ES-I3 (cell line): ENCODE results near the gene CCNO.

Experiments used
- H3K36me3 ChIP-seq: 2 replicates; pipeline ENCODE4 v1.6.1; 2013; ENCODE audit warnings: mild to moderate bottlenecking, low read length, control low read depth, moderate library complexity; ENCODE audit not compliant: insufficient read depth
- H3K4me1 ChIP-seq: 2 replicates; pipeline ENCODE4 v1.6.1; 2013; ENCODE audit warnings: mild to moderate bottlenecking, control low read depth, low read length; ENCODE audit not compliant: insufficient read depth
- H3K9ac ChIP-seq: 2 replicates; pipeline ENCODE4 v1.6.1; 2013; ENCODE audit warnings: low read depth, mild to moderate bottlenecking, low read length, moderate library complexity
- H3K9me3 ChIP-seq: 2 replicates; pipeline ENCODE4 v1.6.1; 2013; ENCODE audit warnings: mild to moderate bottlenecking, low read length, moderate library complexity; ENCODE audit not compliant: control insufficient read depth, insufficient read depth

CCNO gene

GRCh38 chr5:55205001-55205400, 28.4 kb downstream of the CCNO start:
- Histone ChIP-seq H3K36me3 (no peaks in the 10 kb centered on the region), H3K9me3 (no peaks in the 10 kb centered on the region), H3K4me1 (no peaks in the 10 kb centered on the region), H3K9ac (no peak overlapping the region)

DNA sequence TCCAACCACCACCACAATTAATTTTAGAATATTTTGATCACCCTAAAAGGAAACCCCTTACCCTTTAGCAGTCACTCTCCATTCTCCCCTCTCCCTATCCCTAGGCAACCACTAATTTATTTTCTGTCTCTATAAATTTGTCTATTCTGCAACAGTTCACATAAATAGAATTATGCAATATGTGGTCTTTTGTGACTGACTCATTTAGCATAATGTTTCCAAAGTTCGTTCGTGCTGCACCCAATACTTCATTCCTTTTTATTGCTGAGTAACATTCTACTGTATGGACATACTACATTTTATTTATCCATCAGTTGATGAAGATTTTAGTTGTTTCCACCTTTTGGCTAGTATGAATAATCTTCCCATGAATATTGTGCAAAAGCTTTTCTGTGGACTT, 42.2 kb downstream of the CCNO start:
- Histone ChIP-seq H3K9me3 (no peaks in the 10 kb centered on the region), H3K9ac (no peak overlapping the region), H3K36me3 (no peaks in the 10 kb centered on the region)

DNA sequence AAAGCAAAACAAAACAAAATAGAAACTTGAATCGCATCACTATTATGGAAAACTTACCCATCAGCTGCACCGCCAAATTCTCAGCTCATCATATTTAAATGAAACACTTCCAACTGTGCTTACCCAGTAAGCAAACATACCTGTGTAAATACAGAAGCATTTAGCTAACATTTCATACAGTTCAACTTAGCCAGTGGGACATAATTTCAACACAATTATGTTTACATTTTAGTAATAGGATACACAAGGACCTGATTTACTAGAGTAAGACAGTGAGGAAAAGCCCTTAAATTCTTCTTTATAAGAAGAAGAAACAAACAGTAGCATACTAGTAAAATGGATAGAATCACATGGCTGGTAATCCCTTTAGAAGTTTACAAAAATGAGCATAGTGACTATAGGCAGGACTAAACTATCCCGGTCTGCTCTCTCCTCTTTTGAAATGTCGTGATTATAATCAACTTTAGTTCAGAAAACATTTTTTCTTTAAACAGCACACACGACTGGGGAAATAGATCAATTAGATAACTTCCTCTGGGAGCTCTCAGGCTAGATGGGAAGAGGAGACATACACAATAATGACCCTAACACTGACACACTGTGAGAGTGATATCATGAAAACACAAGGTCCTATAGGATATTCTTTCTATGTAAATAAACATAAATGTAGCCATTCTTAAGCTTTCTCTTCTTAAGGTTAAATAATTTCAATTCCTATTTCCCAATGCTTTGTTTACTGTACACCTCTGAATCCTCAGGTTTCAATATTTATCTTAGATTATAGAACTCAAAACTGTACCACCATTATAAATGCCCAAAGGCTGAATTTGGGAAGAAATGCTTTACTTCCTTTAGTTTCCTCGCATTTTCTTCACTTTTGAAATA, 44.5 kb downstream of the CCNO start:
- H3K9ac ChIP-seq, result no peak overlapping the region

More for the DNA sequence above, 42.2 kb downstream of the CCNO start:
- no peaks in the 10 kb centered on the region for H3K4me1 ChIP-seq

DNA sequence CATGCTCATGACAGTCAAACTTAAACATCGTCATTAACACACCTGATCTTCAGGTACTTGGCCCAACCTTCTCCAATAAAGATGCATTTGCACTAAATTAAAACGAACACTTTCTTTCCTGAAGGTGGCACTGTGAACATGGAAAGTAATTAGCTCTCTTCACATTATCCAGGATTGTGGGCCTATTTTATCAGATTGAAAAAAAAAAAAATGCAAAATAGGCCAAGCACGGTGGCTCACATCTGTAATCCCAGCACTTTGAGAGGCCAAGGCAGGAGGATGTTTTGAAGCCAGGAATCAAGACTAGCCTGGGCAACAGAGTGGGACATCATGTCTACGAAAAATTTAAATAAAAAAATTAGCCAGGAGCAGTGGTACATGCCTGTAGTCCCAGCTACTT, 46.0 kb downstream of the CCNO start:
- no peaks in the 10 kb centered on the region for H3K4me1 ChIP-seq
- no peaks in the 10 kb centered on the region for H3K36me3 ChIP-seq
- no peaks in the 10 kb centered on the region for H3K9me3 ChIP-seq
- H3K9ac ChIP-seq, result no peak overlapping the region

More for the DNA sequence above, 44.5 kb downstream of the CCNO start:
- Histone ChIP-seq H3K4me1 (no peaks in the 10 kb centered on the region), H3K9me3 (no peaks in the 10 kb centered on the region), H3K36me3 (no peaks in the 10 kb centered on the region)
